AG04450 (cell line): ENCODE measurements around the gene KRTAP9-2. TPM values are rescaled to one million over a fixed set of nuclear protein-coding genes. Genes with fewer than 3 reads are reported as not detected.
"Not testable (repeated sequence)": the region's sequence is repeated elsewhere in the genome, so short reads cannot be mapped to it uniquely, and the experiment has no call there.

ENCODE experiments used
- CTCF ChIA-PET: fragments of 300-600, 350-600 bp; formaldehyde crosslinking; extraction: SDS; loops from one replicate; lab custom pipeline; 2022; ENCODE audit warnings: antibody characterized with exemption, inconsistent platforms; lab: Charles Lee
- POLR2A ChIA-PET: fragments of 350-600 bp; formaldehyde crosslinking; extraction: SDS; loops from one replicate; lab custom pipeline; 2021; ENCODE audit warnings: antibody characterized with exemption, inconsistent platforms; lab: Yijun Ruan, JAX
- DNase-seq: peaks from one replicate; pipeline ENCODE4 v3.0.0-alpha.2; 2011; ENCODE audit warnings: low read depth, low spot score
- H3K27ac ChIP-seq: one replicate; pipeline ENCODE4 v1.5.1; 2012; ENCODE audit warnings: low read depth, low read length, control low read depth
- H3K27me3 ChIP-seq: one replicate; pipeline ENCODE4 v1.6.0; 2012; ENCODE audit warnings: low read length; ENCODE audit not compliant: control insufficient read depth, insufficient read depth
- H3K4me3 ChIP-seq: 2 replicates; pipeline ENCODE4 v1.5.1; 2011; ENCODE audit warnings: mild to moderate bottlenecking, low read depth, low read length, control low read depth
- H3K9me3 ChIP-seq: 2 replicates; pipeline ENCODE4 v1.5.1; 2012; ENCODE audit warnings: low read length; ENCODE audit not compliant: control insufficient read depth, insufficient read depth
- polyA plus RNA-seq: library from polyadenylated mRNA; depleted of rRNA; stranded (reverse); fragments of >200 nt; gene quantifications from 2 replicates; pipeline ENCODE4 v1.2.3, GENCODE V29; 2011
- TF ChIP-seq, protein P1 (sequence below): IDR thresholded peaks from 2 replicates; pipeline ENCODE4 v1.5.1; 2011; ENCODE audit warnings: low read depth, low read length, control low read depth, inconsistent platforms

The KRTAP9-2 gene
- polyA plus RNA-seq, 1 experiment, result not detected

- no peak within 1 kb of the TSS for H3K27ac ChIP-seq
- no peaks in the 10 kb centered on the region for H3K27me3 ChIP-seq
- TF ChIP-seq, protein P1, sequence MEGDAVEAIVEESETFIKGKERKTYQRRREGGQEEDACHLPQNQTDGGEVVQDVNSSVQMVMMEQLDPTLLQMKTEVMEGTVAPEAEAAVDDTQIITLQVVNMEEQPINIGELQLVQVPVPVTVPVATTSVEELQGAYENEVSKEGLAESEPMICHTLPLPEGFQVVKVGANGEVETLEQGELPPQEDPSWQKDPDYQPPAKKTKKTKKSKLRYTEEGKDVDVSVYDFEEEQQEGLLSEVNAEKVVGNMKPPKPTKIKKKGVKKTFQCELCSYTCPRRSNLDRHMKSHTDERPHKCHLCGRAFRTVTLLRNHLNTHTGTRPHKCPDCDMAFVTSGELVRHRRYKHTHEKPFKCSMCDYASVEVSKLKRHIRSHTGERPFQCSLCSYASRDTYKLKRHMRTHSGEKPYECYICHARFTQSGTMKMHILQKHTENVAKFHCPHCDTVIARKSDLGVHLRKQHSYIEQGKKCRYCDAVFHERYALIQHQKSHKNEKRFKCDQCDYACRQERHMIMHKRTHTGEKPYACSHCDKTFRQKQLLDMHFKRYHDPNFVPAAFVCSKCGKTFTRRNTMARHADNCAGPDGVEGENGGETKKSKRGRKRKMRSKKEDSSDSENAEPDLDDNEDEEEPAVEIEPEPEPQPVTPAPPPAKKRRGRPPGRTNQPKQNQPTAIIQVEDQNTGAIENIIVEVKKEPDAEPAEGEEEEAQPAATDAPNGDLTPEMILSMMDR, result no peak
- H3K4me3 ChIP-seq, result no peak within 1 kb of the TSS
- POLR2A ChIA-PET, result no interaction called here
- peaks cover 5% of the 10 kb centered on the region; the same call in 1 of the 2 replicates for H3K9me3 ChIP-seq
- DNase-seq, result no peak
- CTCF ChIA-PET, result no interaction called here
Observed at GRCh38 chr17:41184480-41184961, 41.9 kb upstream of the KRTAP9-2 start, which contains the start of gene KRTAP4-1. TSS of gene KRTAP4-1 (minus strand) at chr17:41184911. CDS start at chr17:41184854, 57 bp downstream.

DNA sequence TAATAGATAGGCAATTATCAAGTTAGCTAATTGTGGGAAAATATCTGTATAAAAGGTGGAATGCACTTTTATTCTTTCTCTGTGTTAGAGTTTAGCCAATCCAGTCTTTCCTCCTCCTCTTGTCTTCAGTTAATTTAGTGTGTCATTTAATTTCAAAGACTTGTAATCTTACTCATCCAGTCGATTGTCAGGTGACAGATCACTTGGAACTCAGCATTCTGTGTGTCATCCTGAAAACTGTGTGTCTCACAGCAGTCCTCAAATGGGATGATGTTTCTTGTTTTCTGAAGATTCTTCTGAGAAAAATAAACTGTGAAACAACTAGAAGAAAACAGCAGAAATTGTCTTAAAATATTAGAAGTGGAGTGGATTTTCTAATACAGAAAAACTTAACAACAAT is 41.4 kb upstream of the KRTAP9-2 start:
- no peak for DNase-seq
- H3K27ac ChIP-seq, result no peak overlapping the region
- no peaks in the 10 kb centered on the region for H3K27me3 ChIP-seq
- TF ChIP-seq, protein P1, result no peak
- H3K4me3 ChIP-seq, result no peak overlapping the region
- POLR2A ChIA-PET, result no interaction called here
- CTCF ChIA-PET, result no interaction called here
- H3K9me3 ChIP-seq, result peaks cover 7% of the 10 kb centered on the region; the same call in 1 of the 2 replicates

DNA sequence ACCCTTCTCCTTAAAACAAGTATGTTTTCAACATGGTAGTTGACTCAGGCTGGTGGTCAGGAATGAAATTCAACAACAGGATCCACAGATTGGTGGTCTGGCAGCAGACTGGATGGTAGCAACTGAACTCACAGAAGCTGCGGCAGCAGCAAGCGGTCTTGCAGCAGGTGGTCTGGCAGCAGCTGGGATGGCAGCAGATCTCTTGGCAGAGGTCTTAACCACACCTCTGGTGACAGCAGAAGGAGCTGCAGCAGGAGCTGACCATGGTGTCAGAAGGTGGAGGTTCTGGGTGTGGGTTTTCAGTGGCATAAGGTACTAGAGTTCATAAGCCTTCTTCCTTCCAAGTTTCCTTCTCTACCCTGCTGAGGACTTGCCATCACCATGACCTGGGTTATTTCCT is 39.6 kb upstream of the KRTAP9-2 start:
- peaks cover 9% of the 10 kb centered on the region; the same call in 1 of the 2 replicates for H3K9me3 ChIP-seq
- CTCF ChIA-PET, result no interaction called here
- no peak for DNase-seq

DNA sequence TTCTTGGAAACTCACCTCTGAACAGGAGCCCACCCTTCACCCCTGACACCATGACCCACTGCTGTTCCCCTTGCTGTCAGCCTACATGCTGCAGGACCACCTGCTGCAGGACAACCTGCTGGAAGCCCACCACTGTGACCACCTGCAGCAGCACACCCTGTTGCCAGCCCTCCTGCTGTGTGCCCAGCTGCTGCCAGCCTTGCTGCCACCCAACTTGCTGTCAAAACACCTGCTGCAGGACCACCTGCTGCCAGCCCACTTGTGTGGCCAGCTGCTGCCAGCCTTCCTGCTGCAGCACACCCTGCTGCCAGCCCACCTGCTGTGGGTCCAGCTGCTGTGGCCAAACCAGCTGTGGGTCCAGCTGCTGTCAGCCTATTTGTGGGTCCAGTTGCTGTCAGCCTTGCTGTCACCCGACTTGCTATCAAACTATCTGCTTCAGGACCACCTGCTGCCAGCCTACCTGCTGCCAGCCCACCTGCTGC is 36.6 kb upstream of the KRTAP9-2 start, which contains the start of gene KRTAP9-1:
TSS of gene KRTAP9-1 (plus strand) at position 51 of the 482 bp plus-strand sequence. CDS start at position 51, 0 bp downstream.
- H3K27me3 ChIP-seq, H3K9me3 ChIP-seq, POLR2A ChIA-PET, DNase-seq, H3K27ac ChIP-seq, H3K4me3 ChIP-seq: not testable (repeated sequence)
- CTCF ChIA-PET, result interaction anchor here (0.6 kb wide), 1 partner anchor 132 kb away, joined by 3 read pairs; no protein-coding TSS in a partner anchor

More for the DNA sequence above, 39.6 kb upstream of the KRTAP9-2 start:
- peaks cover 6% of the 10 kb centered on the region for H3K27me3 ChIP-seq
- TF ChIP-seq, protein P1, result no peak
- POLR2A ChIA-PET, result no interaction called here
- H3K4me3 ChIP-seq, result no peak overlapping the region
- no peak overlapping the region for H3K27ac ChIP-seq

DNA sequence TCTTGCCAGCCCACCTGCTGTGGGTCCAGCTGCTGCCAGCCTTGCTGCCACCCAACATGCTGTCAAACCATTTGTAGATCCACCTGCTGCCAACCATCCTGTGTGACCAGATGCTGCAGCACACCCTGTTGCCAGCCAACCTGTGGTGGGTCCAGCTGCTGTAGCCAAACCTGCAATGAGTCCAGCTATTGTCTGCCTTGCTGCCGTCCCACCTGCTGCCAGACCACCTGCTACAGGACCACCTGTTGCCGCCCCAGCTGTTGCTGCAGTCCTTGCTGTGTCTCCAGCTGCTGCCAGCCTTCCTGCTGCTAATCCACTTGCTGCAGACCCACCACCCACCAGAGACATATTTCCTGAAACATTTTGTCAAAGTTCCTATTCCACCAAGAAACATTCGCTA is 36.1 kb upstream of the KRTAP9-2 start:
- ChIA-PET CTCF (interaction anchor here (0.6 kb wide), 1 partner anchor 132 kb away, joined by 3 read pairs; no protein-coding TSS in a partner anchor), POLR2A (no interaction called here)
- Histone ChIP-seq H3K27ac (no peak overlapping the region), H3K9me3 (peaks cover 5% of the 10 kb centered on the region; the same call in 1 of the 2 replicates), H3K27me3 (peaks cover 6% of the 10 kb centered on the region), H3K4me3 (no peak overlapping the region)
- DNase-seq, result no peak
- TF ChIP-seq, protein P1, result no peak
